C4-2B (cell line): ENCODE results near the gene MLEC.

Experiments
- H3K27ac ChIP-seq: fragments of 450-650 bp; 2 replicates; pipeline ENCODE4 v1.5.1; 2017
- ZFX ChIP-seq: fragments of 450-650 bp; IDR thresholded peaks from 2 replicates; pipeline ENCODE4 v1.6.1; 2017
- TF ChIP-seq, protein P1 (sequence below): fragments of 450-650 bp; conservative IDR thresholded peaks from 2 replicates; pipeline ENCODE4 v1.5.1; 2017; ENCODE audit warnings: mild to moderate bottlenecking

Gene MLEC

DNA sequence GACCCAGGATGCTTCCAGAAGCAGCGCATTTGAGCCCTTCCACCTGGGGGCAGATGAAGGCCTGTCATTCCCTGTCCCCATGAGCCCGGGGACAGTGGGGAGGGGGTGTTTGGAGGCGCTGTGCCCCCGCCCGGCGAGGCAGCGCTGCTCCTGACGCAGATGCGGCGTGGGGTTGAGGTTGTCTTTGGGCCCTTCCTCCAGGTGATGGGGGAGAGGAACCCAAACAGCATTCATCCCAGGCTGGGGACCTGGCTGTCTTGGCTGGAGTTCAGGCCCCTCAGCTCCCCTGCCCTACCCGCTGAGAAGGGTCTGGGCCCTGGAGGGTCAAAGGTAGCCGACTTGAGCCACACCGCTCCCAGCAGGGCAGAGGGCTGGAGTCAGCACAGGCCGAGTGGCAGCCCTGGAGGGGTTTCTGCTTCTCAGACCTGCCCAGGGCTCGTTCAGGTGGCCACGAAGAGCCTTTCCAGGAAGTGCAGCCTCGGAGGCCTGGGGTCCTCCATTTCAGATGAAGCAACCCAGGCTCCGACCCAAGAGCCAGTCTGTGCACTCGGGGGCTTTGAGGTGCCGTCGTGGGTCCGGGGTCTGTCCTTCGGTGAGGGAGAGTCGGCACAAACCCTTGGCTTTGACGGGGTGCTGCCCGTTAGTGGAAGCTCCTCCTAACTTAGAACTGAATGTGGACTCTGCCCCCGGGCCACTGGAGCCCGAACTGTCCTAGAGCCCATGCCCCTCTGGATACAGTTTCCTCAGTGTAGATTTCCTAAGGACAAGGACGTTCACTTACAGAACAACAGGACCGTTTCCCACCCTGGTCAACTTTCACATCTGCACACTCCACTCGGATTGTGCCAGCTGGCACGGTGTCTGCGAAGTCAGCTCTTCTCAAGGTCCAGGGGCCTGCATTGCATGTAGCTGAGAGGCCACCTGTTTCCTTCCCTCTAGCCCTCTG lies 54.8 kb downstream of the MLEC start:
- TF ChIP-seq ZFX: no peak
- TF ChIP-seq, protein P1, sequence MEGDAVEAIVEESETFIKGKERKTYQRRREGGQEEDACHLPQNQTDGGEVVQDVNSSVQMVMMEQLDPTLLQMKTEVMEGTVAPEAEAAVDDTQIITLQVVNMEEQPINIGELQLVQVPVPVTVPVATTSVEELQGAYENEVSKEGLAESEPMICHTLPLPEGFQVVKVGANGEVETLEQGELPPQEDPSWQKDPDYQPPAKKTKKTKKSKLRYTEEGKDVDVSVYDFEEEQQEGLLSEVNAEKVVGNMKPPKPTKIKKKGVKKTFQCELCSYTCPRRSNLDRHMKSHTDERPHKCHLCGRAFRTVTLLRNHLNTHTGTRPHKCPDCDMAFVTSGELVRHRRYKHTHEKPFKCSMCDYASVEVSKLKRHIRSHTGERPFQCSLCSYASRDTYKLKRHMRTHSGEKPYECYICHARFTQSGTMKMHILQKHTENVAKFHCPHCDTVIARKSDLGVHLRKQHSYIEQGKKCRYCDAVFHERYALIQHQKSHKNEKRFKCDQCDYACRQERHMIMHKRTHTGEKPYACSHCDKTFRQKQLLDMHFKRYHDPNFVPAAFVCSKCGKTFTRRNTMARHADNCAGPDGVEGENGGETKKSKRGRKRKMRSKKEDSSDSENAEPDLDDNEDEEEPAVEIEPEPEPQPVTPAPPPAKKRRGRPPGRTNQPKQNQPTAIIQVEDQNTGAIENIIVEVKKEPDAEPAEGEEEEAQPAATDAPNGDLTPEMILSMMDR: no peak
- H3K27ac ChIP-seq: no peak overlapping the region

DNA sequence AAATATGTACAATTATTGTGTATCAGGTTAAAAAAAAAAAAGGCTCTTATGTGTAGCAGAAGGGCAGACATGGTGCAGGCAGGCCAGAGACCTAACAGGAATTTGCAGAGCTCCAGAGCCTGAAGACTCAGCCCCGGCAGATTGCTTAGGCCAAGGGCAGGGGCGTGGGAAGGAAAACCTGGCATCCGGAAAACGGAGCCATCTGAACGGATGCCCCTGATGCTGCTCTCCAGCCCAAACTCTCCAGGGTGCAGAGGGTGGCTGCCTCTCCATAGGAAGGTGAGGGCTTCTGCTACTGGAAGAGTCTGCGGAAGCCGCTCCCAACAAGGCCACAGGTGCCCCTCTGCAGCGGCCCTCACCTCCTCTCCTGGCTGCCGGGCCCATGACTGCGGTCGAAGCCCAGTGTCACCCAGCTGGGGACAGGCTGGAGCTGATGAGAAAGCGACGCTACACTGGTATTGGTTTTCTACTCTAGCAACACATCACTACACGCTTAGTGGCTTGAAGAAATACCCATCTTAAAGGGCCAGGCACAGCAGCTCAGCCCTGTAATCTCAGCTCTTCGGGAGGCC lies 58.1 kb downstream of the MLEC start:
- TF ChIP-seq, protein P1: no peak
- TF ChIP-seq ZFX: no peak

DNA sequence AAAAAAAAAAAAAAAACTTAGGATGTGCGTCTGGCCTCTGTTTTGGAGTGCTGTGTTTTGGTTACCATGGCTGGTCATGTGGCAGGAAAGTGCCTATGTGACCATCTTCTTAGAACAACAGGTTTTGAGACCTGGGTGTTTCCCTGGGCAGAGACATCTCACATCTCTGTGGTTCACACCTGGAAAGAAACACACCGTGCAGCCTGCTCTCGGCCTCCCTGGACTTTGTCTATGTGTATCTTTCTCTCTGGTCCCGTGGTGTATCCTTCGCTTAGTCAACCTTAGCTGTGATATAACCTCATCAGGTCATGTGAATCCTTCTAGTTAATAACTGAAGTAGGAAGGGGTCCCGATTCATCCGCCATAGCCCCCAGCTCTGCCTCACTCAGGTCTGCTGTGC lies 61.3 kb downstream of the MLEC start:
- H3K27ac ChIP-seq: no peak overlapping the region
- TF ChIP-seq ZFX: no peak
- TF ChIP-seq, protein P1: no peak

More for the DNA sequence above, 58.1 kb downstream of the MLEC start:
- no peak overlapping the region for H3K27ac ChIP-seq

DNA sequence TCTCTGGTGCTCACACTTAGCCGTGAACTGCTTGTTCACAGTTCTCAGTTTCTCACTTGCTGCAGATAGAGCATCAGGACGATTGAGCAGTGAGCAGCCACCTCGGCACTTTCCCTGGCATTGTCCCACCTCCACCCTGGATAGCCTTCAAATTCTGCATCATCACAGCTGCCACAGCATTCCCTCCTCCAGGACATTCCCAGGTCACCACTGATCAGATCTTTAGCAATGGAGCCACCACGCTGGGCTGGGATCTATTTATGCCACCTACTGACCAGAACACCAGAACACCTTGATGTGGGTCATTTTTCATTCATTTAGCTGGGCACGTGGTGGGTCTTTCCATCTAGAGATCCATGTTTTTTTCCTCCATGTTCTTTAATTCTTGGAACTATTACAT lies 62.3 kb downstream of the MLEC start:
- no peak overlapping the region for H3K27ac ChIP-seq
- TF ChIP-seq ZFX: no peak
- TF ChIP-seq, protein P1: no peak

DNA sequence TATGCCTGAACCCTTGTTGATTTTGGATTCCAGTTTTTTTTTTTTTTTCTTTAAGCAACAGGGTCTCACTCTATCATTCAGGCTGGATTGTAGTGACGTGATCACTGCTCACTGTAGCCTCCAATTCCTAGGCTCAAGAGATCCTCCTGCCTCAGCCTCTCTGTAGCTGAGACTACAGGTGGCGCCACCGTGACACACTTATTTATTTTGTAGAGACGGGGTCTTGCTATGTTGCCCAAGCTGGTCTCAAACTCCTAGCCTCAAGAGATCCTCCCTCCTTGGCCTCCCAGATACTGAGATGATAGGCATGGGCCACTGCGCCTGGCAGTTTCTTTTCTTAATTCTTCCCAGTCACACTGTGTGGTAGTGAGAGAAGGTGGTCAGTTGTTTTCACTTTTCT lies 63.9 kb downstream of the MLEC start:
- TF ChIP-seq ZFX: no peak
- TF ChIP-seq, protein P1: no peak
- H3K27ac ChIP-seq: no peak overlapping the region

DNA sequence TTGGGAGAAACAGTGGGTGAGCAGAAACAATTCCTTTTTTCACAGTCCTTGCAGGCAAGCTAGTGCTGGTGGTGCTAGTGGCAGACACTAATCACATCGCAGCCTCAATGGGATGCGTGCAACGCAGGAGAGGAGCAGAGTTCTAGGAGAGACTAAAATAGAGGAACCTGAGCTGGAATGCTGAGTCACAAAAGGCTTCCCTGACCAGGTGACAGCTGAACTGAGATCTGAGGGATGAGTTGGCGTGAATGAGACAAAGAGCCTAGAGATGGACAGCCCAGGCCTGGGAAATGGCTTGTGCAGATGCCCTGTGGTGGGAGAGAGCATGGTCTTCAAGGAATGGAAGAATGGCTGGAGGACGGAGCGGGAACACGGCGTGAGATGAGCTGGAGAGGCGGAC lies 64.4 kb downstream of the MLEC start:
- TF ChIP-seq, protein P1: no peak
- TF ChIP-seq ZFX: no peak
- H3K27ac ChIP-seq: no peak overlapping the region
